HepG2 (cell line): ENCODE data around the gene PAN2. TPM values are rescaled to one million over a fixed set of nuclear protein-coding genes. Genes with fewer than 3 reads are reported as not detected.

Experiments
- AFF4 ChIP-seq: sonication (generic); formaldehyde crosslinking; IDR thresholded peaks from 2 replicates; pipeline ENCODE4 v1.4.0; 2020; ENCODE audit warnings: missing genetic modification reagents
- ELF1 ChIP-seq: sonication (generic); formaldehyde crosslinking; IDR thresholded peaks from 2 replicates; pipeline ENCODE4 v1.4.0; 2020; ENCODE audit warnings: missing genetic modification reagents
- ETV5 ChIP-seq: IDR thresholded peaks from 2 replicates; pipeline ENCODE4 v1.6.1; 2018; ENCODE audit warnings: missing biosample characterization, missing genetic modification reagents, inconsistent platforms, borderline replicate concordance
- HNF4G ChIP-seq, 2 experiments: sonication (generic) in 1 of 2; formaldehyde crosslinking in 1 of 2; IDR thresholded peaks; 2 replicates each; pipeline versions ENCODE4 v1.4.0 to v1.6.1; 2011 to 2020; ENCODE audit warnings: borderline replicate concordance in 2 of 2, low read depth in 2 of 2, mild to moderate bottlenecking in 2 of 2, low read length in 1 of 2, missing genetic modification reagents in 1 of 2, moderate library complexity in 1 of 2
- RBFOX2 ChIP-seq: fragments of 200-400 bp; formaldehyde crosslinking; IDR thresholded peaks from 2 replicates; pipeline ENCODE4 v1.6.1; 2017; ENCODE audit warnings: low read depth, mild to moderate bottlenecking, low read length
- REST ChIP-seq, 2 experiments: IDR thresholded peaks; 2 replicates each; pipeline ENCODE4 v1.6.1; 2011 to 2012; ENCODE audit warnings: low read length in 2 of 2, borderline replicate concordance in 1 of 2, low read depth in 1 of 2, mild to moderate bottlenecking in 1 of 2, moderate library complexity in 1 of 2
- SKI ChIP-seq: fragments of 450-650 bp; IDR thresholded peaks from one replicate; pipeline ENCODE4 v1.6.1; 2018; ENCODE audit warnings: mild to moderate bottlenecking; ENCODE audit not compliant: partially characterized antibody
- XRCC5 ChIP-seq: fragments of 200-400 bp; formaldehyde crosslinking; optimal IDR thresholded peaks from 2 replicates; pipeline ENCODE3; 2017; ENCODE audit warnings: mild to moderate bottlenecking, low read length
- ZNF354B ChIP-seq: sonication (generic); formaldehyde crosslinking; IDR thresholded peaks from 2 replicates; pipeline ENCODE4 v1.8.0; 2022; ENCODE audit warnings: mild to moderate bottlenecking, missing genetic modification reagents
- ZNF367 ChIP-seq: sonication (generic); formaldehyde crosslinking; IDR thresholded peaks from 2 replicates; pipeline ENCODE4 v1.4.0; 2020; ENCODE audit warnings: missing genetic modification reagents, borderline replicate concordance
- ZNF574 ChIP-seq: sonication (generic); formaldehyde crosslinking; IDR thresholded peaks from 2 replicates; pipeline ENCODE4 v1.4.0; 2020; ENCODE audit warnings: missing genetic modification reagents
- ZNF672 ChIP-seq: sonication (generic); formaldehyde crosslinking; IDR thresholded peaks from 2 replicates; pipeline ENCODE4 v1.8.1; 2022; ENCODE audit warnings: missing genetic modification reagents
- ZNF839 ChIP-seq: sonication (generic); formaldehyde crosslinking; IDR thresholded peaks from 2 replicates; pipeline ENCODE4 v1.4.0; 2020; ENCODE audit warnings: missing genetic modification reagents, mild to moderate bottlenecking, borderline replicate concordance
- ZXDC ChIP-seq: sonication (generic); formaldehyde crosslinking; IDR thresholded peaks from 2 replicates; pipeline ENCODE4 v1.5.0; 2020; ENCODE audit warnings: mild to moderate bottlenecking, missing genetic modification reagents
- polyA plus RNA-seq, 8 experiments: library from polyadenylated mRNA; depleted of rRNA in 3 of 8; stranded (reverse) in 7 of 8; unstranded in 1 of 8; fragments of >200 nt; fragmentation: Illumina TruSeq in 4 of 8; extraction: Trizol in 4 of 8; gene quantifications; 2 replicates each; pipeline versions ENCODE4 v1.2.1 to v1.2.3, GENCODE V29; 2011 to 2016; ENCODE audit warnings: low read depth in 4 of 8, missing spikeins in 1 of 8, mixed read lengths in 1 of 8; ENCODE audit not compliant: insufficient read depth in 1 of 8
- total RNA-seq, 5 experiments: library from RNA; depleted of rRNA; stranded (reverse); fragments of >200 nt; fragmentation: Illumina TruSeq; extraction: Trizol; gene quantifications; 2 replicates each; pipeline ENCODE4 v1.2.3, GENCODE V29; 2016; ENCODE audit warnings: low read depth in 1 of 5

PAN2 gene
- total and polyA plus RNA-seq, 2 of the 13 experiments (the other 11 are each of a cell fraction or from before 2014, with no cell fraction given) = 27.2 to 61.1 TPM

GRCh38 chr12:56266693-56267442, 66.9 kb downstream of the PAN2 start, which contains the start of gene COQ10A (continued):
- TF ChIP-seq REST (IDR thresholded peaks at IDR 0.05; ENCODE audit: borderline replicate concordance in 1 of 2, low read depth in 1 of 2, low read length in 2 of 2) (no peak), ELF1 (CRISPR knock-in tag) (peak; percentile 85), XRCC5 (peak; percentile 64), SKI (peak; percentile 35), HNF4G (IDR thresholded peaks at IDR 0.05; ENCODE audit: borderline replicate concordance, low read depth, low read length) (peak; percentile 27; the same call in 1 of the 2 replicates), HNF4G (CRISPR knock-in tag; IDR thresholded peaks at IDR 0.05; ENCODE audit: borderline replicate concordance, low read depth) (no peak), ZNF367 (no peak), AFF4 (CRISPR knock-in tag) (peak; percentile 35; the same call in 1 of the 2 replicates), ETV5 (CRISPR knock-in tag) (peak; percentile 74), ZNF839 (CRISPR knock-in tag) (peak; percentile 64; the same call in 1 of the 2 replicates), ZNF574 (peak; percentile 87), ZXDC (CRISPR knock-in tag) (no peak; the same call in 1 of the 2 replicates), RBFOX2 (peak; percentile 94), ZNF354B (CRISPR knock-in tag) (no peak), ZNF672 (CRISPR knock-in tag) (no peak)
